ENCODE results near the gene HAS3.
"Not testable (repeated sequence)": the region's sequence is repeated elsewhere in the genome, so short reads cannot be mapped to it uniquely, and the experiment has no call there.

Gene HAS3

DNA sequence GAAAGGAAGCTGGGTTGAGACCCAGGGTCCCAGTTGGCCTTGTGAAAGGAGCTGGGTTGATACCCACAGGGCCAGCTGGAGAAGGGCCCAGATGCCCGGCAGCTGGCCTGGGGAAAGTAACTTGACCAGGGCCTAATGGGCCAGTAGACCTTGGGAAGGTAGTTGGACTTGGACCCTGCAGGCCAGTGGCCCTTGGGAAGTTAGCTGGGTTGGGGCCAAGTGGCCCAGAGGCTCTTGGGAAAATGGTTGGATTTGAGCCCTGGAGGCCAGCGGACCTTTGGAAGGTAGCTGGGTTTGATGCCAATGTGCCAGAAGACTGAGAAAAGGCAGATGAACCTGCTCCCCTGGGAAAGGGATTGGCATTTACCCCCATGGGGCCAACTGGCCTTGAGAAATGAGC is 13.5 kb downstream of the HAS3 start:
- no peak for DNase-seq

DNA sequence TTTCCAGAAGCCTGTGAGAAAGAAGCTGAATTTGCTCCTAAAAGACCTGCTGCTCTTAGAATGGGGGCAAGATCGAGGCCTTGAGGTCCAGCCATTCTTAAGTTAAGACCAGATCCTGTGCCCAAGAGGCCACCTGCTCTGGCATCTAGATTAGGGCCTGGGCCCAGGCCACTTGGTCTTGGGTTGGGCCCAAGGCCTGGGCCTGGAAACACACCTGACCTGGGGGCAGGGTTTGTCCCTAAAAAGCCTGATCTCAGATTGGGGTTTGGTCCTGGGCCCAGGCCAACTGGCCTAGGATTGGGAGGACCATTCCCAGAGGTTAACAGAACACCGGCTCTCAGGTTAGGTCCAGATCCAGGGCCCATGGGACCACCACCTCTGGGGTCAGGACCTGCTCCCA is 14.1 kb downstream of the HAS3 start:
- DNase-seq, result no peak

- DNase-seq, result no peak
Measured at GRCh38 chr16:69120096-69120664, 14.7 kb downstream of the HAS3 start.

GRCh38 chr16:69123910-69124309 is 18.5 kb downstream of the HAS3 start:
- peak; percentile 77 for DNase-seq

DNA sequence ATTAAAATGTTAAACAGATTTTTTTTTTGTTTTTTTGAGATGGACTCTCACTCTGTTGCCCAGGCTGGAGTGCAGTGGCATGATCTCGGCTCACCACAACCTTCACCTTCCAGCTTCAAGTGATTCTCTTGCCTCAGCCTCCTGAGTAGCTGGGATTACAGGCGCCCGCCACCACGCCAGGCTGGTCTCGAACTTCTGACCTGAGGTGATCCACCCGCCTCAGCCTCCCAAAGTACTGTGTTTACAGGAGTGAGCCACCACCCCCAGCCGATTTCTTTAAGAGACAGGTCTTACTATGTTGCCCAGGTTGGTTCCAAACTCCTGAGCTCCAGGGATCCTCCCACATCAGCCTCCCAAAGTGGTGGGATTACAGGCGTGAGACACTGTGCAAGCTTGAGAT is 19.0 kb downstream of the HAS3 start:
- DNase-seq, result not testable (repeated sequence)

- DNase-seq, result not testable (repeated sequence)
Measured at GRCh38 chr16:69124961-69125360, 19.5 kb downstream of the HAS3 start.

GRCh38 chr16:69126221-69126620 is 20.8 kb downstream of the HAS3 start:
- no peak for DNase-seq

GRCh38 chr16:69126801-69127200 is 21.3 kb downstream of the HAS3 start:
- not testable (repeated sequence) for DNase-seq

DNA sequence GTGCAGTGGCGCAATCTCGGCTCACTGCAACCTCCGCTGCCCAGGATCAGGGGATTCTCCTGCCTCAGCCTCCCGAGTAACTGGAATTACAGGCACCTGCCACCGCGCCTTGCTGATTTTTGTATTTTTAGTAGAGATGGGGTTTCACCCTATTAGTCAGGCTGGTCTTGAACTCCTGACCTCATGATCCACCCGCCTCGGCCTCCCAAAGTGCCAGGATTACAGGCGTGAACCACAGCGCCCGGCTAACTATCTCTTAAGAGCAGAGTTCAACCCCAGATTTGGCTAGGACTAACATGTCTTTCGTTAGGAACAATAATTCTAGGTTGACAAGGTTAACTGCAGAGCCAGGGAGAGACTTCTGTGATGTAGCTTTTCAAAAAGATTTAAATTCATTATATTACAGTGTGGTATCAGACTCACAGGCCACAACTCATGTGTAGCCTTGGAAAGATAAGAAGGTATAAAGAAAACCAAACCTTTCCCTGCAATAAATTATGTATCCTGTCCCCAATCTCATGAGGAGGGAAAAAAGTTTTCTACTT is 22.6 kb downstream of the HAS3 start:
- no peak for DNase-seq

DNA sequence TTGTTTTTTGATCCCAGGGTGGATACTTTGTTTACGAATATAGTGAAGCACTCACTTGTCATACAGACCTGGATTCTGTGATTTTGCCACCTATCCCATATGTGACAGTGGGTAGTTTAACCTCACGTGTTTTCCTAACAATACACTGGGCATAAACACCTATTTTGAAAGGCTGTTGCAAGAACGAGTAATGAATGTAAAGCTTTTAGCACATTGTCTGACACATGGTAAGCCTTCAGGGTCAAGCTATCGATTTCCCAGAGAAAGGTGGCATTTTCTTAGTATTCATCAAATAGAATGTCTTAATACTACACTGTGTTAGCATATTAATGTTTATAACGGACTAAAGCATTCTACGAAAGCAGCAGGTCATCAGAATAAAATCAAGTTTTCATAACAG is 25.0 kb downstream of the HAS3 start:
- DNase-seq, result no peak

DNA sequence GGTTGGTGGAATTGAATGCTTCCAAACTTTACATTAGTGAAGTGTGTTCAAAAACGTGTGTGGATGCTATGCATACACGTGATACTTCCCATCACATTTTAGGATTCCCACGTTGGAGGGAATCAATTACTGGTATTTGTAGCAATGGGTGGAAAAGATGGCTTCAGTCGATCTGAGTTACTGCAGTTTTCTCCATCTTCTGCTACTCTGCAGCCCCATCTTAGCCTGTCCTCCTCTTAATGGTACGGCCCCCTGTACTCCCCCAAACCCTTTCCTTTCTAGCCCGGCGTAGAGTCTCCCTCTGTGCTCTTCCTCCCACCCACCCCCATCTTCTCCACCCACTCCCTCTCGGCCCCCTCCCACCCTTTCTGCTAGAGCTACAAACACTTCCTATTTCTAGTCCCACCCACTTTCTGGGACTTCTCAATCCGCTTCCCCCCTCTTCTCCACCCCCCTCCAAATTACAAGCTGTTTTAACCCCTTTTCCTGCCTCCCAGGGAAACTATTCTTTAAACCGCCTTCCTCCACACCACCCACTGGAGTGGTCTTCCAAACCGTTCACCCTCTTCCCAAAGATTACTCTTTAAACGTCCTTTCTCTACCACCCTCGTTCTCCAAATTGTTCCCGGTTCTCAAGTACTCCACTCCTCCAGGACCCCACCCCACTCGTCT is 25.9 kb downstream of the HAS3 start:
- DNase-seq, result peak; percentile 41

DNA sequence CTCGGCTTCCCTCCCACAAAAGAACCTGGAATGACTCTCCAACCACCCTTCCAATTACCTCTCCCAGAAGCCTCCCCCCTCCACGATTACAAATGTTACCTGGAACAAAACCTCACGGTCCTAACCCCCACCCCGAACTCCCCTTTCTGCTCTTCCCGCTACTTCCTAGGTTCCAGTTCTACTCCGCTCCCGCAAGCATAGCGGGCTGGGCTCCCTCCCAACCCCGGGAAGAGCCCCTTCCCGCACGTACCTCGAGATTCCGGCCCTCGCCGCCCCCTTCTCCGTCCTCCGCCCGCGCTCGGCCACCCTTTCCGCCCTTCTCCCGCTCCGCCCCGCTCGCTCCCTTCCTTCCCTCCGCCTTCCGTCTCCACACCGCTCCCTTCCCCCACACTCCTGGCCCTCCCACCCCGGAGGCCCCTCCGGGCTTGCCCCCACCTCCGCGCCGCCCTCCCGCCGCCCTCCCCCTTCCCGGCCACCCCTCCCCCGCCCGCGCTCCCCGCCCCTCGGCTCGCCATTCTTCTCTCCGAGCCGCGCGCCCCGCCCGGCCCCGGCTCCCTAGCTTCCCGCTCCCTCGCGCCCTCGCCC is 26.5 kb downstream of the HAS3 start:
- peak; percentile 70 for DNase-seq

GRCh38 chr16:69132424-69133252 is 27.2 kb downstream of the HAS3 start, which contains the start of the genes CHTF8 and UTP4:
Gene CHTF8 (minus strand): TSS chr16:69132588. CDS start chr16:69121458, 11,130 bp downstream.
Gene UTP4 (plus strand): TSS chr16:69132649. CDS start chr16:69133460, 811 bp downstream.
- DNase-seq, result peak; percentile 90

- DNase-seq, result no peak
Measured at GRCh38 chr16:69133373-69133954, 28.0 kb downstream of the HAS3 start.

DNA sequence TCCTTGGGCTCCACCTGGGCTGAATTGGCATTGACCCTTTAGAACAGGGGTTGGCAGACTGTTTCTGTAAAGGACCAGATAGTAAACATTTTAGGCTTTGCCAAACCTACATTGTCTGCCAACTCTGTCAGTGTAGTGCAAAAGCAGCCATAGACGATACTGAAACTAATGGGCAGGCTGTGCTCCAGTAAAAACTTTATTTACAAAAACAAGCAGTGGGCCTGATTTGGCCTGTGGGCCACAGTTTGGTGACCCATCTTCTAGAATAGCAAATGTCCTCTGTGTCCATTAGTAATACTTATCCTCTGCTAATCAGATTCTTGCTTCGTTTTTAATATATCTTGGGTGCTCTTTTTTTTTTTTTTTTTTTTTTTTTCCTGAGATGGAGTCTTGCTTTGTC is 33.2 kb downstream of the HAS3 start:
- DNase-seq, result no peak

GRCh38 chr16:69139464-69139863 is 34.0 kb downstream of the HAS3 start:
- DNase-seq, result not testable (repeated sequence)

GRCh38 chr16:69141014-69141413 is 35.6 kb downstream of the HAS3 start:
- DNase-seq, result no peak

GRCh38 chr16:69141936-69142335 is 36.5 kb downstream of the HAS3 start:
- no peak for DNase-seq

GRCh38 chr16:69143116-69143515 is 37.7 kb downstream of the HAS3 start:
- DNase-seq, result no peak

GRCh38 chr16:69145658-69146057 is 40.2 kb downstream of the HAS3 start:
- DNase-seq, result no peak

- not testable (repeated sequence) for DNase-seq
Measured at GRCh38 chr16:69149621-69150020, 44.2 kb downstream of the HAS3 start.

DNA sequence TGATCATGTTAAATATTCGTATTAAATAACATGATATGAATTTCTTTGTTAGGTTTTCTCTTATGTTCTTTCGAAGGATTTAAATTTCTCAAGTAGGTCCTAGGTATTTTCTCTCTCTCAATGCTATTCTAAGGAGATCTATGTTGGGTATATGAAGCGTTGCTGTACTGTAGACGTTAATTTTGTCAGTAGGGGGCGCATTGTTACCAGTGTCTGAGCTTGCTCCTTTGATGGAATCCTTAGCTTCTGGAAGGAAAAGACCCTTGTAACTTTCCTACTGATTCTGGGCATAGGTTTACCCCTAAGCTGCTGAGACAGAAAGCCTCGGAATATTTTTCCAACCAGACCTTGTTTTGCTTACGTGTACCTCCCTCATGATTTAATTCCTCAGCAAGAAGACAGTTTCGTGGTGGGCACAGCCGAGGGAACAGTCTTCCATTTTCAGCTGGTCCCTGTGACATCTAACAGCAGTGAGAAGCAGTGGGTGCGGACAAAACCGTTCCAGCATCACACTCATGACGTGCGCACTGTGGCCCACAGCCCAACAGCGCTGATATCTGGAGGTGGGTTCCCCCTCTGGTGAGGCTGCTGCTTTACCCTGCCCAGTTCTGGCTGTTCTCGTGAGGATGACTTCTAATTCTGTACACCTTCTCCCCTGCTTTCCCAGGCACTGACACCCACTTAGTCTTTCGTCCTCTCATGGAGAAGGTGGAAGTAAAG is 44.9 kb downstream of the HAS3 start:
- DNase-seq, result peak; percentile 85

Data from suppressor macrophage treated with lipopolysaccharide for 4 hours (primary cell).